Effector memory CD8-positive, alpha-beta T cell (primary cell): ENCODE data around the gene CDK14.
A peak's percentile ranks its signal among the peaks of the same experiment; 100 is the strongest.

Source experiments
- ATAC-seq: fragments of 150-1000 bp; cut with Tn5 transposase; replicated peaks from 2 replicates; pipeline ENCODE4 v1.10.0; 2021; ENCODE audit warnings: mild to moderate bottlenecking, moderate library complexity
- DNase-seq, 3 experiments: peaks; one replicate each; pipeline ENCODE4 v3.0.0; 2021
- H3K27ac Mint-ChIP-seq, 2 donors: one replicate each; pipeline ENCODE4 v1.8.0; 2022; ENCODE audit warnings: mild to moderate bottlenecking in 2 of 2, mixed read lengths in 2 of 2, moderate library complexity in 2 of 2
- H3K27me3 Mint-ChIP-seq, 2 donors: one replicate each; pipeline ENCODE4 v1.8.0; 2022; ENCODE audit warnings: mixed read lengths in 2 of 2
- H3K36me3 Mint-ChIP-seq: one replicate; pipeline ENCODE4 v1.8.0; 2022; ENCODE audit warnings: mild to moderate bottlenecking, moderate library complexity, mixed read lengths; ENCODE audit not compliant: insufficient read depth
- H3K4me1 Mint-ChIP-seq, 2 donors: one replicate each; pipeline ENCODE4 v1.8.0; 2022; ENCODE audit warnings: low read depth in 2 of 2, mixed read lengths in 2 of 2
- H3K4me3 Mint-ChIP-seq, 2 donors: one replicate each; pipeline ENCODE4 v1.8.0; 2022; ENCODE audit warnings: mild to moderate bottlenecking in 2 of 2, mixed read lengths in 2 of 2, moderate library complexity in 2 of 2
- H3K9me3 Mint-ChIP-seq, 2 donors: one replicate each; pipeline ENCODE4 v1.8.0; 2022; ENCODE audit warnings: mixed read lengths in 2 of 2

Gene CDK14

GRCh38 chr7:90582164-90582563 lies 14.0 kb upstream of the CDK14 start:
- no peak overlapping the region for H3K27ac Mint-ChIP-seq
- DNase-seq: no peak
- no peaks in the 10 kb centered on the region for H3K4me1 Mint-ChIP-seq
- no peaks in the 10 kb centered on the region for H3K27me3 Mint-ChIP-seq
- no peak overlapping the region for H3K4me3 Mint-ChIP-seq
- no peaks in the 10 kb centered on the region for H3K36me3 Mint-ChIP-seq
- ATAC-seq: no peak
- peaks cover 5 to 8% of the 10 kb centered on the region in 2 donors for H3K9me3 Mint-ChIP-seq

GRCh38 chr7:90584378-90584777 lies 11.7 kb upstream of the CDK14 start:
- Mint-ChIP-seq H3K4me1 (no peaks in the 10 kb centered on the region), H3K9me3 (peaks cover 5 to 8% of the 10 kb centered on the region in 2 donors), H3K4me3 (no peak overlapping the region), H3K27ac (no peak overlapping the region), H3K36me3 (no peaks in the 10 kb centered on the region), H3K27me3 (no peaks in the 10 kb centered on the region)
- no peak for ATAC-seq
- DNase-seq: no peak

DNA sequence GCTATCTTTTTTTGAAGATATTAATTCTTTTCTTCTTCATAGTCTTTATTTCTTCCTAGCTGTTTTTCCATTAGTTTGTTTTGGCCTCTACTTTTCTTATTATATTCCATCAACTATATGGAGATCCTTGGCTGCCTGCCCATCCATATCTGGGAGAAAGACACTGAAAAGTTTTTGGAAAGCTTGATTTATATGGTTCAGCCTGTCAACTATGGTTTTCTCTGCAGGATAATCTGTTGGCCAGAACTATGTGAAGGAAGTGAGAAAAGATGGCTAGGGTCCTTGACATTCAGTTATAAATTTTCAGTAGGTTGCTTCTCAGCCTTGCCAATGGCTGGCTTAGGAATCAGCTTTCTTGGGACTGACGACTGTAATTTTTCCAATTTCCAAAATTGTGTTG lies 10.0 kb upstream of the CDK14 start:
- ATAC-seq (no peak), DNase-seq (no peak)
- H3K36me3 Mint-ChIP-seq: no peaks in the 10 kb centered on the region
- H3K4me1 Mint-ChIP-seq: no peaks in the 10 kb centered on the region
- H3K9me3 Mint-ChIP-seq: peaks cover 5 to 8% of the 10 kb centered on the region in 2 donors
- H3K27ac Mint-ChIP-seq: no peak overlapping the region
- no peaks in the 10 kb centered on the region for H3K27me3 Mint-ChIP-seq
- H3K4me3 Mint-ChIP-seq: no peak overlapping the region

- H3K36me3 Mint-ChIP-seq: no peaks in the 10 kb centered on the region
- H3K27me3 Mint-ChIP-seq: no peaks in the 10 kb centered on the region
- no peak overlapping the region for H3K4me3 Mint-ChIP-seq
- DNase-seq: no peak
- ATAC-seq: no peak
- H3K9me3 Mint-ChIP-seq: peaks cover 5 to 7% of the 10 kb centered on the region in 2 donors
- H3K27ac Mint-ChIP-seq: no peak overlapping the region
- no peaks in the 10 kb centered on the region for H3K4me1 Mint-ChIP-seq
These were observed 8.4 kb upstream of the CDK14 start for GRCh38 chr7:90587766-90588165.

GRCh38 chr7:90592033-90592432 lies 4.1 kb upstream of the CDK14 start:
- Mint-ChIP-seq H3K36me3 (no peaks in the 10 kb centered on the region), H3K27me3 (peaks cover 18 to 23% of the 10 kb centered on the region in 2 donors), H3K27ac (no peak overlapping the region), H3K4me1 (peaks cover 1 to 5% of the 10 kb centered on the region in 2 donors), H3K4me3 (no peak overlapping the region), H3K9me3 (no peaks in the 10 kb centered on the region)
- DNase-seq: no peak
- ATAC-seq: no peak

GRCh38 chr7:90593205-90593604 lies 2.9 kb upstream of the CDK14 start:
- no peak for DNase-seq
- no peak overlapping the region for H3K4me3 Mint-ChIP-seq
- no peak for ATAC-seq
- no peak overlapping the region for H3K27ac Mint-ChIP-seq
- no peaks in the 10 kb centered on the region for H3K36me3 Mint-ChIP-seq
- peaks cover 30 to 35% of the 10 kb centered on the region in 2 donors for H3K27me3 Mint-ChIP-seq
- peaks cover 5 to 8% of the 10 kb centered on the region in 2 donors for H3K4me1 Mint-ChIP-seq
- H3K9me3 Mint-ChIP-seq: no peaks in the 10 kb centered on the region

DNA sequence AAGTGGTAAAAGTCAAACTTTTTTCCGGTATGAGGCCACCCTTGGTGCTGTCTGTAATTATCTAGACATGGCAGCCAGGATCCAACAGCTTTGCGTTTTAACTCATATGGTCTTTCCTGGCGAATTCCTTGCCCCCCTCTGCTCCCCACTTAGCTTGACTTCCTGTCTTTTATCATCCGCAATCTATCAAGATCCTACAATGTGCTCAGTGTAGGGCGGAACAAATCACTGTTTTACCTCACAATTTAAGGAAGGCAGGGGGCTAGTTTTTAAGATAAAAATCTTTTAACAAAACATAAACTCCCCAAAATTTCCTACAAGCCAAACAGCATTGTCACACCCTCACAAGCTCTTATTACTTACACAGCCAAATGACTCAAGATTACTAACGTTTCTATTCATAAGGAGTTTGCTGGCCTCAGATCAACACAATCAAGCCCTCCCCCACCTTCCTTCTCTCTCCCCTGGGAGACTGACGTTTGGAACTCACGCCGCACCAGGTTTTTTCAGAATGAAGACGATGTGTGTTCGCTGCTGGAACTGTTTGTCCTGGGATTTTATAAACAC lies 1.3 kb upstream of the CDK14 start:
- no peak for DNase-seq

DNA sequence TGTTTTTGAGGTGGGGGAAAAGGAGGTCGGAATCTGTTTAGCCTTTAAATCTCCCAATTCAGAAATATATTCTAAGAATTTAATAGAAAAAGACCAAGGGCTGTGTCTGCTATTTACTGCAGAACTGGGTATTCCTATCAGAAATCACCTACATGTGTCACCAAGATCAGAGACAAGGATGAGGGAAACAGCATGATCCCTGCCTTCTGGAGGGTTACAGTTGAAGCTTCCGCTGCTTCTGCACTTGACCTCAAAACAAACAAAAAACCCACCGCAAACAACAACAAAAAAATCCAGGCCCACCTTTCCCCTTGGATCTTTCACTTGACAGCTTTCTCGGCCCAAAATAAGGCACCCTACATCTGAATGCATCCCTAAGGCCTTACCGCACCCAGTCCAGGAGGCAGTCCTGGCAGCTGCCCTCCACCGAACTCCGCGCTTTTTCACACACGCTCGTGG lies 750 bp upstream of the CDK14 start:
- H3K27ac Mint-ChIP-seq: no peak overlapping the region
- H3K27me3 Mint-ChIP-seq: peaks cover 43 to 47% of the 10 kb centered on the region in 2 donors
- ATAC-seq: no peak

More for the DNA sequence above, 1.3 kb upstream of the CDK14 start:
- no peaks in the 10 kb centered on the region for H3K36me3 Mint-ChIP-seq
- H3K4me1 Mint-ChIP-seq: peaks cover 5 to 8% of the 10 kb centered on the region in 2 donors
- H3K4me3 Mint-ChIP-seq: no peak overlapping the region
- no peak overlapping the region for H3K27ac Mint-ChIP-seq
- peaks cover 0 to 1% of the 10 kb centered on the region in 2 donors for H3K9me3 Mint-ChIP-seq
- peaks cover 39 to 47% of the 10 kb centered on the region in 2 donors for H3K27me3 Mint-ChIP-seq
- ATAC-seq: no peak

GRCh38 chr7:90596671-90597562 lies 796 bp downstream of the CDK14 start:
- H3K27ac Mint-ChIP-seq: no peak overlapping the region
- no peak for ATAC-seq

More for the DNA sequence above, 750 bp upstream of the CDK14 start:
- Mint-ChIP-seq H3K4me3 (peak overlapping the region; percentile 44 to 61), H3K36me3 (no peaks in the 10 kb centered on the region), H3K9me3 (peaks cover 0 to 1% of the 10 kb centered on the region in 2 donors), H3K4me1 (peaks cover 5 to 8% of the 10 kb centered on the region in 2 donors)
- DNase-seq: no peak

GRCh38 chr7:90597563-90598253 lies 1.6 kb downstream of the CDK14 start:
- ATAC-seq: no peak

More at GRCh38 chr7:90596671-90597562, 796 bp downstream of the CDK14 start:
- no peaks in the 10 kb centered on the region for H3K36me3 Mint-ChIP-seq
- DNase-seq: no peak
- peak overlapping the region; percentile 63 to 64 for H3K4me3 Mint-ChIP-seq
- H3K9me3 Mint-ChIP-seq: peaks cover 0 to 1% of the 10 kb centered on the region in 2 donors
- H3K27me3 Mint-ChIP-seq: peaks cover 47 to 54% of the 10 kb centered on the region in 2 donors
- peaks cover 5 to 8% of the 10 kb centered on the region in 2 donors for H3K4me1 Mint-ChIP-seq

GRCh38 chr7:90599038-90599437 lies 2.9 kb downstream of the CDK14 start:
- Mint-ChIP-seq H3K27me3 (peaks cover 46 to 47% of the 10 kb centered on the region in 2 donors), H3K36me3 (no peaks in the 10 kb centered on the region), H3K4me3 (no peak overlapping the region), H3K27ac (no peak overlapping the region), H3K4me1 (peaks cover 5 to 8% of the 10 kb centered on the region in 2 donors), H3K9me3 (peaks cover 0 to 1% of the 10 kb centered on the region in 2 donors)
- ATAC-seq: no peak
- no peak for DNase-seq

More at GRCh38 chr7:90597563-90598253, 1.6 kb downstream of the CDK14 start:
- Mint-ChIP-seq H3K36me3 (no peaks in the 10 kb centered on the region), H3K4me1 (peaks cover 5 to 8% of the 10 kb centered on the region in 2 donors), H3K27ac (no peak overlapping the region), H3K4me3 (no peak overlapping the region), H3K9me3 (peaks cover 0 to 1% of the 10 kb centered on the region in 2 donors), H3K27me3 (peaks cover 47 to 54% of the 10 kb centered on the region in 2 donors)
- no peak for DNase-seq

- Mint-ChIP-seq H3K36me3 (no peaks in the 10 kb centered on the region), H3K4me3 (no peak overlapping the region), H3K9me3 (peaks cover 0 to 1% of the 10 kb centered on the region in 2 donors), H3K27ac (no peak overlapping the region), H3K27me3 (peaks cover 36 to 39% of the 10 kb centered on the region in 2 donors), H3K4me1 (peaks cover 5 to 8% of the 10 kb centered on the region in 2 donors)
- ATAC-seq (no peak), DNase-seq (no peak)
These were observed 3.9 kb downstream of the CDK14 start for GRCh38 chr7:90599892-90600555.

DNA sequence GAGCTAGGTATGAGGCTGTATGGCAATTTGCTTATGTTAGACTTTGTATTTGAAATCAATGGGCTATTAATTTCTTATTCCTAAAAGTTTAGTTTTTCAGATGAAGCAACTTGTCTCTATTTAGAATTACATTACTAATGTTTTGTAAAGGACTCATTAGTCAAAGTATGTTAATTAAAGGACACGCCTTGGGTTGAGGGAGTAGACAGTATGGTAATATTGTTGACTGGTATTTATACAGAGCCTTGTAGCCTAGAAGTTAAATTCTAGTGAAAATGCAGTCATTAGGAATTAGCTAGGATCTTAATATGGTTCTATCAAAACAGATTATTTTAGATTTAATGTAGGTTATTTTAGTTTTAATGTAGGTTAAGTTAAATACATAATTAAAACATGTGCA lies 6.2 kb downstream of the CDK14 start:
- Mint-ChIP-seq H3K36me3 (no peaks in the 10 kb centered on the region), H3K4me1 (peaks cover 0 to under 1% of the 10 kb centered on the region in 2 donors), H3K4me3 (no peak overlapping the region), H3K27me3 (peaks cover 21 to 33% of the 10 kb centered on the region in 2 donors), H3K9me3 (peaks cover 0 to 1% of the 10 kb centered on the region in 2 donors), H3K27ac (no peak overlapping the region)
- ATAC-seq (no peak), DNase-seq (no peak)
